BE2C (cell line): ENCODE results near the gene NOL6.
"Not testable (repeated sequence)": the region's sequence is repeated elsewhere in the genome, so short reads cannot be mapped to it uniquely, and the experiment has no call there.

Experiments used
- DNase-seq: peaks from one replicate; pipeline ENCODE4 v3.0.0-alpha.2; 2020
- H3K27me3 ChIP-seq: fragments of 250-450 bp; sonication (Bioruptor Pico); 2 replicates; pipeline ENCODE4 v1.5.1; 2020; ENCODE audit warnings: mild to moderate bottlenecking
- H3K36me3 ChIP-seq: fragments of 250-450 bp; sonication (Bioruptor Pico); 2 replicates; pipeline ENCODE4 v1.5.1; 2020; ENCODE audit warnings: mild to moderate bottlenecking
- H3K4me1 ChIP-seq: fragments of 250-450 bp; sonication (Bioruptor Pico); 2 replicates; pipeline ENCODE4 v1.5.1; 2020
- H3K4me3 ChIP-seq: 2 replicates; pipeline ENCODE4 v1.5.1; 2011; ENCODE audit warnings: low read depth, low read length
- H3K9me3 ChIP-seq: fragments of 250-450 bp; sonication (Bioruptor Pico); 2 replicates; pipeline ENCODE4 v1.5.1; 2020
- CTCF ChIP-seq: IDR thresholded peaks from 2 replicates; pipeline ENCODE4 v1.5.1; 2012; ENCODE audit warnings: mild to moderate bottlenecking, low read depth, low read length

The NOL6 gene

DNA sequence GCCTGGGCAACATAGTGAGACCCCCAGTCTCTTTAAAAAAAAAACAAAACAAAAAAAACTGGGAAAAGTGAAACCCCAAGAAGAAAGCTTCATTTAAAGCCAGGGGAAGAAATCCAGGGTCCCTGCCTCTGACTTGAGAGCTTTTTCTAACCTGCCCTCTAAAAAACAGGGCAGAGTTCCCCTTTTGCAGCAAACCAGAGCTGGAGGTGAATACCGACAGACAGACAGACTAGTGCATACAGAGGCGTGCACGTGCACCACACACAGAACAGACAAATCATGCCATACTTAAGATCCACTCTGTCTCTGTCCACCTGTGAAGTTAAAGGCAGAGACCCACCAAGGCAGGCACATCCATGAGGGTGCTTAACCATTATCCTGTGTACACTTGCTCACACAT, 14.6 kb downstream of the NOL6 start:
- Histone ChIP-seq H3K36me3 (peaks cover 41% of the 10 kb centered on the region), H3K9me3 (no peaks in the 10 kb centered on the region), H3K4me3 (no peak overlapping the region), H3K27me3 (no peaks in the 10 kb centered on the region), H3K4me1 (peaks cover 10% of the 10 kb centered on the region)
- TF ChIP-seq CTCF, result no peak
- no peak for DNase-seq

DNA sequence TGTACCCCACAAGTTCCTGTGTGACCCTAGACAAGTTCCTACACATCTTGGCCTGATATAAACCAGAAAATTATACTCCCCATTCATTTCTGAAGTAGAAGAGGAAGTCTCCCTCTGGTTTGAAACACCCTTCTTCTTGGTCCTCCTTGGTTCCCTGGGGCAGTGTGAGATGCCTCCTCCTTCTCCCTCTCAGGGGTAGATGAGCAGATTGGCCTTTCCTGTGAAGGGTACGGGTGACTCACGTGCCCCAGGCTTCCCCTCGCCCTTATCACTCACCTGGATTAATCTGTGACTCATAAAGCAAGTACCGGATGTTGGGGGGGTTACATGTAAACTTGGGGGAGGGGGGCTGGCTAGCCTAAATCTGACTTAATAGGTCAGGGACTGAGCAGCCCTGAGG, 15.3 kb downstream of the NOL6 start:
- H3K4me1 ChIP-seq, result peaks cover 10% of the 10 kb centered on the region
- no peak overlapping the region for H3K4me3 ChIP-seq
- TF ChIP-seq CTCF, result no peak
- no peaks in the 10 kb centered on the region for H3K9me3 ChIP-seq
- DNase-seq, result no peak
- H3K27me3 ChIP-seq, result no peaks in the 10 kb centered on the region
- H3K36me3 ChIP-seq, result peaks cover 34% of the 10 kb centered on the region

DNA sequence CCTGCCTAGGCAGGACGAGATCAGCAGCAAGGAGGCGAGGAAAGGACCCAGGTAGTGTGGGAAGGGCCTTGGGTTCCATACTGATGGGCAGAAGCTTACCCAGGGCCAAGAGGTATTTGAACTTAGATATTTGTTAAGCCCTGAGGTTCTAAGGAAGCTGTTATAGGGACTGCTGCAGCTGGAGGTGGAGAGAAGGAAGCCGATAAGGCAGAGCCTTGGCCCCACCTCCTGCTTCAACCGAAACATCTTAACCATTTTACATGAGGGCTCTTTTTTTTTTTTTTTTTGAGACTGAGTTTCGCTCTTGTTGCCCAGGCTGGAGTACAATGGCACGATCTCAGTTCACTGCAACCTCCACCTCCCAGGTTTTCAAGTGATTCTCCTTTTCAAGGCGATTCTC, 17.8 kb downstream of the NOL6 start:
- peaks cover 12% of the 10 kb centered on the region for H3K36me3 ChIP-seq
- DNase-seq, result no peak
- TF ChIP-seq CTCF, result no peak
- H3K27me3 ChIP-seq, result no peaks in the 10 kb centered on the region
- H3K9me3 ChIP-seq, result no peaks in the 10 kb centered on the region
- H3K4me3 ChIP-seq, result no peak overlapping the region
- peaks cover 14% of the 10 kb centered on the region for H3K4me1 ChIP-seq

DNA sequence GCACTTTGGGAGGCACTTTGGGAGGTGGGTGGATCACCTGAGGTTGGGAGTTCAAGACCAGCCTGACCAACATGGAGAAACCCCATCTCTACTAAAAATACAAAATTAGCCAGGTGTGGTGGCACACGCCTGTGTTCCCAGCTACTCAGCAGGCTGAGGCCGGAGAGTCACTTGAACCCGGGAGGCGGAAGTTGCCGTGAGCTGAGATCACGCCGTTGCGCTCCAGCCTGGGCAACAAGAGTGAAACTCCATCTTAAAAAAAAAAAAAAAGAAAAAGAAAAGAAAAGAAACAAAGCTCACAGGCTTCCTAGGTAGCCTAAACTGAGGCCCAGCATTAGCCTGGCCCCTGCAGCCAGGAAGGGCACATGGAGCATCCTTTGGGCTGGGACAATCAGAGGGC, 18.3 kb downstream of the NOL6 start:
- DNase-seq, H3K4me3 ChIP-seq, H3K36me3 ChIP-seq, H3K9me3 ChIP-seq, H3K27me3 ChIP-seq: not testable (repeated sequence)
- peaks cover 14% of the 10 kb centered on the region for H3K4me1 ChIP-seq

GRCh38 chr9:33454661-33455026, 19.1 kb downstream of the NOL6 start:
- H3K9me3 ChIP-seq, H3K27me3 ChIP-seq, H3K36me3 ChIP-seq, H3K4me3 ChIP-seq: not testable (repeated sequence)
- H3K4me1 ChIP-seq, result peaks cover 14% of the 10 kb centered on the region
- peak; percentile 81 for DNase-seq

GRCh38 chr9:33453999-33454660, 19.6 kb downstream of the NOL6 start:
- H3K36me3 ChIP-seq, result peaks cover under 1% of the 10 kb centered on the region; the same call in 1 of the 2 replicates
- H3K27me3 ChIP-seq, result no peaks in the 10 kb centered on the region
- H3K9me3 ChIP-seq, result no peaks in the 10 kb centered on the region
- no peak overlapping the region for H3K4me3 ChIP-seq
- peaks cover 14% of the 10 kb centered on the region for H3K4me1 ChIP-seq
- no peak for DNase-seq
- no peak for TF ChIP-seq CTCF

DNA sequence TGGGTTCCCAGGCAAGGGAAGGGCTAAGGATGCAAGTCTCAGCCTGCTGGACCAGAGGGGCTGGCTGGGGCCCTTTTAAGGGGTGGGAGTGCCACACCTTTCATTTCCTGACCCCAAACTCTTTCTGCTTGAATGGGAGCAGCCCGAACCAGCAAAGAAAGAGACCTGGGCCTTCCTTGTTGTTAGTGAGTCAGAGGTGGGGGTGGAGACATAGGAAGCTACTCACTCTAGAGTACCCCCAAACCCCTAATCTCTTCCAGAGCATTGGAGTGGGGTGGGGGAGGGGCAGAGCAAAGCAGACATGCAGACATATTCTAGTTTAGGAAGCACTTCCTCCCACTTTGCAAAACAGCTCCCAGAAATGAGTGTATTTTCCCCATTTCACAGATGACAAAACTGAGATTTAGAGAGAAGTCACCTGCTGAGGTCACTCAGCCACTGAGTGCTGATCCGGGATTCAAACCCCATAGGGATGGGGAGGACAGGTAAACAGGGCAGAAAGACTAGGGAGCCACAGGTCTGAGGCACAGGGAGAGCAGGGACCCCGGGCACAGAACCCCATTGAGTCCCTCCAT, 20.4 kb downstream of the NOL6 start:
- DNase-seq, result no peak
- H3K27me3 ChIP-seq, result no peaks in the 10 kb centered on the region
- no peaks in the 10 kb centered on the region for H3K36me3 ChIP-seq
- H3K4me1 ChIP-seq, result peaks cover 8% of the 10 kb centered on the region
- no peak overlapping the region for H3K4me3 ChIP-seq
- no peak for TF ChIP-seq CTCF
- H3K9me3 ChIP-seq, result no peaks in the 10 kb centered on the region
